Measurements from ENCODE around the gene CACNA2D4.

The CACNA2D4 gene

GRCh38 chr12:1799882-1800400, 118.5 kb downstream of the CACNA2D4 start:
- in situ Hi-C loops (cut with HindIII; ENCODE audit: low sequenced_read_pairs), result loop anchor here (25.0 kb wide), 1 partner anchor 137 kb away; no protein-coding TSS in a partner anchor
- no peak for TF ChIP-seq CTCF (IDR thresholded peaks at IDR 0.05; ENCODE audit: low read depth, low read length, missing control alignments)
- H3K4me3 ChIP-seq (ENCODE audit: low read depth, low read length), result no peak overlapping the region
- no peak for DNase-seq (ENCODE audit: low read depth)

- in situ Hi-C loops (cut with HindIII; ENCODE audit: low sequenced_read_pairs), result no loop called here
- no peak for DNase-seq (ENCODE audit: low read depth)
- no peak overlapping the region for H3K4me3 ChIP-seq (ENCODE audit: low read depth, low read length)
- no peak for TF ChIP-seq CTCF (IDR thresholded peaks at IDR 0.05; ENCODE audit: low read depth, low read length, missing control alignments)
Observed at GRCh38 chr12:1799051-1799881, 119.2 kb downstream of the CACNA2D4 start.

DNA sequence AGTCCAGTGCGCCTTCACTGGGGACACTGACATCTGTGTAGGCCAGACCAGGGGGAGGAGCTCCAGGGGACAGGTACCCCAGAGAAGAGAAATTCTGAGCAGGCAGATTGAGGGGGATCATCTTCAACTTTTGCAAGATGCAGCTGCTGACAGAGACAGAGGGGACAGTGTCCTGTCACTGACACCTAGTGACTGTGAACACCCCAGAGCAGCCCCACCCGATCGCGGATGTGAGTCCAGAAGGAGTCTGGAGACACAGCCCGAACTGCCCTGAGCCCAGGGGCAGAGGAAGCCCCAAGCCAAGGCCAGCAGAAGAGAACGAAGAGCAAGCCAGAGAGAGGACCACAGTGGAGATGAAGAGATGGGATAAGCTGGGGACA, 119.8 kb downstream of the CACNA2D4 start:
- in situ Hi-C loops (cut with HindIII; ENCODE audit: low sequenced_read_pairs), result no loop called here
- no peak for DNase-seq (ENCODE audit: low read depth)
- no peak for TF ChIP-seq CTCF (IDR thresholded peaks at IDR 0.05; ENCODE audit: low read depth, low read length, missing control alignments)
- H3K4me3 ChIP-seq (ENCODE audit: low read depth, low read length), result no peak overlapping the region

GRCh38 chr12:1797991-1798640, 120.3 kb downstream of the CACNA2D4 start:
- H3K4me3 ChIP-seq (ENCODE audit: low read depth, low read length), result no peak overlapping the region
- TF ChIP-seq CTCF (IDR thresholded peaks at IDR 0.05; ENCODE audit: low read depth, low read length, missing control alignments), result no peak
- in situ Hi-C loops (cut with HindIII; ENCODE audit: low sequenced_read_pairs), result no loop called here
- no peak for DNase-seq (ENCODE audit: low read depth)

GRCh38 chr12:1797011-1797901, 121.2 kb downstream of the CACNA2D4 start:
- in situ Hi-C loops (cut with HindIII; ENCODE audit: low sequenced_read_pairs), result no loop called here
- no peak for DNase-seq (ENCODE audit: low read depth)

More at GRCh38 chr12:1797011-1797901, 121.2 kb downstream of the CACNA2D4 start:
- no peak overlapping the region for H3K4me3 ChIP-seq (ENCODE audit: low read depth, low read length)
- no peak for TF ChIP-seq CTCF (IDR thresholded peaks at IDR 0.05; ENCODE audit: low read depth, low read length, missing control alignments)

Data from astrocyte of the cerebellum (primary cell).